Neural progenitor cell (in vitro differentiated cells): ENCODE measurements around the gene PGC.

ENCODE experiments used
- EZH2 ChIP-seq: fragments of 200-600 bp; sonication (generic); IDR thresholded peaks from 2 replicates; pipeline ENCODE4 v1.6.1; 2017; ENCODE audit warnings: antibody characterized with exemption, mild to moderate bottlenecking, moderate library complexity
- TF ChIP-seq, protein P1 (sequence below): fragments of 200-600 bp; sonication (generic); IDR thresholded peaks from 2 replicates; pipeline ENCODE4 v1.5.1; 2017; ENCODE audit warnings: antibody characterized with exemption, mild to moderate bottlenecking

GRCh38 chr6:41720783-41721182, 26.4 kb downstream of the PGC start:
- TF ChIP-seq, protein P1, sequence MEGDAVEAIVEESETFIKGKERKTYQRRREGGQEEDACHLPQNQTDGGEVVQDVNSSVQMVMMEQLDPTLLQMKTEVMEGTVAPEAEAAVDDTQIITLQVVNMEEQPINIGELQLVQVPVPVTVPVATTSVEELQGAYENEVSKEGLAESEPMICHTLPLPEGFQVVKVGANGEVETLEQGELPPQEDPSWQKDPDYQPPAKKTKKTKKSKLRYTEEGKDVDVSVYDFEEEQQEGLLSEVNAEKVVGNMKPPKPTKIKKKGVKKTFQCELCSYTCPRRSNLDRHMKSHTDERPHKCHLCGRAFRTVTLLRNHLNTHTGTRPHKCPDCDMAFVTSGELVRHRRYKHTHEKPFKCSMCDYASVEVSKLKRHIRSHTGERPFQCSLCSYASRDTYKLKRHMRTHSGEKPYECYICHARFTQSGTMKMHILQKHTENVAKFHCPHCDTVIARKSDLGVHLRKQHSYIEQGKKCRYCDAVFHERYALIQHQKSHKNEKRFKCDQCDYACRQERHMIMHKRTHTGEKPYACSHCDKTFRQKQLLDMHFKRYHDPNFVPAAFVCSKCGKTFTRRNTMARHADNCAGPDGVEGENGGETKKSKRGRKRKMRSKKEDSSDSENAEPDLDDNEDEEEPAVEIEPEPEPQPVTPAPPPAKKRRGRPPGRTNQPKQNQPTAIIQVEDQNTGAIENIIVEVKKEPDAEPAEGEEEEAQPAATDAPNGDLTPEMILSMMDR = no peak
- TF ChIP-seq EZH2 = no peak
